ENCODE measurements around the gene ABCA7. TPM values are rescaled to one million over a fixed set of nuclear protein-coding genes. Genes with fewer than 3 reads are reported as not detected.
A peak's percentile ranks its signal among the peaks of the same experiment; 100 is the strongest.

Gene ABCA7
- total and polyA plus RNA-seq, 2 of the 13 experiments (the other 11 are each of a cell fraction or from before 2014, with no cell fraction given): 4.4 to 32.4 TPM

GRCh38 chr19:1025960-1026782, 13.7 kb upstream of the ABCA7 start, which contains the start of gene CNN2 (continued):
- TF ChIP-seq HNF1B (CRISPR knock-in tag; IDR thresholded peaks at IDR 0.05): peak; percentile 15; the same call in 1 of the 2 replicates
- TF ChIP-seq ZNF142 (CRISPR knock-in tag; IDR thresholded peaks at IDR 0.05): 0 out of 2 replicates have a peak, but pooled peaks have one; percentile 35
- no peak for TF ChIP-seq MAFK (conservative IDR thresholded peaks at IDR 0.05 in 1 of 2, IDR thresholded peaks at IDR 0.05 in 1 of 2; ENCODE audit: low read length in 2 of 2)
- no peak for TF ChIP-seq GTF2F1 (IDR thresholded peaks at IDR 0.05; ENCODE audit: low read length)
- peak in 1 of 2 experiments; percentile 43; a peak in 1 of 4 replicates for TF ChIP-seq KLF16 (CRISPR knock-in tag; IDR thresholded peaks at IDR 0.05)
- TF ChIP-seq ZNF547 (CRISPR knock-in tag; IDR thresholded peaks at IDR 0.05): no peak; the same call in 1 of the 2 replicates
- TF ChIP-seq ZNF432 (CRISPR knock-in tag; IDR thresholded peaks at IDR 0.05; ENCODE audit: borderline replicate concordance): no peak
- 0 out of 2 replicates have a peak, but pooled peaks have one; percentile 10 for TF ChIP-seq YEATS2 (CRISPR knock-in tag; IDR thresholded peaks at IDR 0.05; ENCODE audit: borderline replicate concordance)
- TF ChIP-seq POLR2G (IDR thresholded peaks at IDR 0.05; ENCODE audit: low read depth, low read length): peak; percentile 72
- TF ChIP-seq GFI1 (CRISPR knock-in tag; IDR thresholded peaks at IDR 0.05; ENCODE audit: borderline replicate concordance): no peak
- TF ChIP-seq ZBTB20 (CRISPR knock-in tag; IDR thresholded peaks at IDR 0.05; ENCODE audit: borderline replicate concordance, low read depth): no peak; the same call in 1 of the 2 replicates
- TF ChIP-seq ZNF350 (CRISPR knock-in tag; IDR thresholded peaks at IDR 0.05; ENCODE audit: borderline replicate concordance, low read depth): no peak
- 0 out of 2 replicates have a peak, but pooled peaks have one; percentile 65 for TF ChIP-seq TOPORS (CRISPR knock-in tag; IDR thresholded peaks at IDR 0.05)
- no peak for TF ChIP-seq THAP11 (CRISPR knock-in tag; IDR thresholded peaks at IDR 0.05)
- peak; percentile 39; the same call in 1 of the 2 replicates for TF ChIP-seq ARID5B (CRISPR knock-in tag; IDR thresholded peaks at IDR 0.05)
- no peak for TF ChIP-seq ZFP1 (CRISPR knock-in tag; IDR thresholded peaks at IDR 0.05)
- peak; percentile 49; the same call in 1 of the 2 replicates for TF ChIP-seq RAD21 (CRISPR knock-in tag; IDR thresholded peaks at IDR 0.05)

Data from HepG2 (cell line).